ENCODE measurements around the gene EPHB6.

Gene EPHB6

GRCh38 chr7:142868188-142868985, 13.5 kb downstream of the EPHB6 start:
- TF ChIP-seq CTCF (IDR thresholded peaks at IDR 0.05; ENCODE audit: low read depth, low read length, missing control alignments), result no peak

GRCh38 chr7:142868986-142869415, 14.1 kb downstream of the EPHB6 start:
- DNase-seq (ENCODE audit: low read depth), result no peak
- TF ChIP-seq CTCF (IDR thresholded peaks at IDR 0.05; ENCODE audit: low read depth, low read length, missing control alignments), result no peak
- H3K4me3 ChIP-seq (ENCODE audit: low read depth, low read length), result no peak overlapping the region

More at GRCh38 chr7:142868188-142868985, 13.5 kb downstream of the EPHB6 start:
- no peak for DNase-seq (ENCODE audit: low read depth)
- H3K4me3 ChIP-seq (ENCODE audit: low read depth, low read length), result no peak overlapping the region

- TF ChIP-seq CTCF (IDR thresholded peaks at IDR 0.05; ENCODE audit: low read depth, low read length, missing control alignments), result no peak
- H3K4me3 ChIP-seq (ENCODE audit: low read depth, low read length), result no peak overlapping the region
- DNase-seq (ENCODE audit: low read depth), result no peak
Measured at GRCh38 chr7:142869434-142869833, 14.6 kb downstream of the EPHB6 start.

- DNase-seq (ENCODE audit: low read depth), result no peak
- no peak overlapping the region for H3K4me3 ChIP-seq (ENCODE audit: low read depth, low read length)
- TF ChIP-seq CTCF (IDR thresholded peaks at IDR 0.05; ENCODE audit: low read depth, low read length, missing control alignments), result no peak
Measured at GRCh38 chr7:142870147-142870559, 15.3 kb downstream of the EPHB6 start.

GRCh38 chr7:142870566-142871259, 15.8 kb downstream of the EPHB6 start:
- DNase-seq (ENCODE audit: low read depth), result no peak
- TF ChIP-seq CTCF (IDR thresholded peaks at IDR 0.05; ENCODE audit: low read depth, low read length, missing control alignments), result no peak
- H3K4me3 ChIP-seq (ENCODE audit: low read depth, low read length), result no peak overlapping the region

- H3K4me3 ChIP-seq (ENCODE audit: low read depth, low read length), result no peak overlapping the region
- no peak for TF ChIP-seq CTCF (IDR thresholded peaks at IDR 0.05; ENCODE audit: low read depth, low read length, missing control alignments)
- DNase-seq (ENCODE audit: low read depth), result no peak
Measured at GRCh38 chr7:142871260-142872105, 16.6 kb downstream of the EPHB6 start.

Data from GM12864 (cell line).